Non-pigmented ciliary epithelial cell (primary cell): ENCODE measurements around the gene SPSB3.
"Not testable (repeated sequence)": the region's sequence is repeated elsewhere in the genome, so short reads cannot be mapped to it uniquely, and the experiment has no call there.

ENCODE experiments used
- DNase-seq: peaks from one replicate; pipeline ENCODE4 v3.0.0-alpha.2; 2010; ENCODE audit warnings: low read depth

Gene SPSB3

GRCh38 chr16:1816396-1817275 lies 34.3 kb upstream of the SPSB3 start:
- DNase-seq, result no peak

- DNase-seq, result no peak
Measured at GRCh38 chr16:1815461-1815860, 33.1 kb upstream of the SPSB3 start.

- DNase-seq, result peak; percentile 28
Measured at GRCh38 chr16:1812732-1813163, 30.4 kb upstream of the SPSB3 start.

- DNase-seq, result no peak
Measured at GRCh38 chr16:1810536-1810935, 28.2 kb upstream of the SPSB3 start.

- DNase-seq, result no peak
Measured at GRCh38 chr16:1810106-1810505, 27.7 kb upstream of the SPSB3 start.

- no peak for DNase-seq
Measured at GRCh38 chr16:1809281-1809801, 27.0 kb upstream of the SPSB3 start.

GRCh38 chr16:1808691-1809090 lies 26.3 kb upstream of the SPSB3 start:
- DNase-seq, result no peak

- no peak for DNase-seq
Measured at GRCh38 chr16:1807626-1808025, 25.3 kb upstream of the SPSB3 start.

GRCh38 chr16:1800701-1801100 lies 18.3 kb upstream of the SPSB3 start:
- DNase-seq, result no peak

GRCh38 chr16:1799263-1799662 lies 16.9 kb upstream of the SPSB3 start:
- not testable (repeated sequence) for DNase-seq

GRCh38 chr16:1794908-1795666 lies 12.7 kb upstream of the SPSB3 start:
- DNase-seq, result no peak

- no peak for DNase-seq
Measured at GRCh38 chr16:1794221-1794871, 12.0 kb upstream of the SPSB3 start.

GRCh38 chr16:1793578-1794220 lies 11.3 kb upstream of the SPSB3 start, which contains the start of gene IGFALS:
Gene IGFALS (minus strand): TSS chr16:1793705. CDS start chr16:1793652, 53 bp downstream.
- DNase-seq, result no peak

- DNase-seq, result no peak
Measured at GRCh38 chr16:1792836-1793577, 10.6 kb upstream of the SPSB3 start.

- no peak for DNase-seq
Measured at GRCh38 chr16:1791943-1792812, 9.8 kb upstream of the SPSB3 start.

- no peak for DNase-seq
Measured at GRCh38 chr16:1791256-1791942, 9.0 kb upstream of the SPSB3 start.

GRCh38 chr16:1790611-1791255 lies 8.4 kb upstream of the SPSB3 start:
- DNase-seq, result no peak

GRCh38 chr16:1790261-1790610 lies 7.9 kb upstream of the SPSB3 start:
- DNase-seq, result no peak

- no peak for DNase-seq
Measured at GRCh38 chr16:1789643-1790045, 7.3 kb upstream of the SPSB3 start.
